Upper lobe of left lung (tissue), 6 donors: ENCODE data around the gene GALNT7. TPM values are rescaled to one million over a fixed set of nuclear protein-coding genes. Genes with fewer than 3 reads are reported as not detected.

ENCODE experiments used
- ATAC-seq, 2 donors: fragments of 200-7000 bp; cut with Tn5 transposase; one replicate each; pipeline ENCODE4 v1.9.1; 2022; ENCODE audit warnings: mild to moderate bottlenecking in 2 of 2, moderate library complexity in 2 of 2; ENCODE audit not compliant: low FRiP score in 2 of 2
- DNase-seq, 2 donors: peaks; one replicate each; pipeline ENCODE4 v3.0.0-alpha.2; 2019 to 2020
- H3K27ac ChIP-seq, 4 donors: fragments of 200-600 bp; sonication (generic); one replicate each; pipeline ENCODE4 v1.5.1; 2016 to 2019
- H3K27me3 ChIP-seq, 4 donors: fragments of 200-600 bp; sonication (generic); one replicate each; pipeline ENCODE4 v1.5.1; 2017 to 2019
- H3K36me3 ChIP-seq, 4 donors: fragments of 200-600 bp; sonication (generic); one replicate each; pipeline ENCODE4 v1.5.1; 2016 to 2019
- H3K4me1 ChIP-seq, 4 donors: fragments of 200-600 bp; sonication (generic); one replicate each; pipeline ENCODE4 v1.5.1; 2018 to 2019
- H3K4me3 ChIP-seq, 4 donors: fragments of 200-600 bp; sonication (generic); one replicate each; pipeline ENCODE4 v1.5.1; 2017 to 2019; ENCODE audit warnings: mild to moderate bottlenecking in 2 of 4, moderate library complexity in 1 of 4
- H3K9me3 ChIP-seq, 4 donors: fragments of 200-600 bp; sonication (generic); one replicate each; pipeline ENCODE4 v1.5.1; 2018 to 2019
- EP300 ChIP-seq, 4 donors: sonication (generic); formaldehyde crosslinking; IDR thresholded peaks; one replicate each; pipeline ENCODE4 v1.5.1; 2017; ENCODE audit warnings: antibody characterized with exemption in 4 of 4, control low read depth in 2 of 4
- POLR2A ChIP-seq, 4 donors: fragments of 450-650 bp; IDR thresholded peaks; one replicate each; pipeline ENCODE4 v1.5.1; 2016 to 2017; ENCODE audit warnings: antibody characterized with exemption in 4 of 4, mild to moderate bottlenecking in 2 of 4
- POLR2AphosphoS5 ChIP-seq, 2 donors: sonication (generic); formaldehyde crosslinking; IDR thresholded peaks; one replicate each; pipeline ENCODE4 v1.5.1; 2017; ENCODE audit warnings: antibody characterized with exemption in 2 of 2
- WGBS, 2 donors: methylation state at CpG; one replicate each; pipeline ENCODE4 v1.1.5; 2017 to 2018; 5-methylcytosine and 5-hydroxymethylcytosine counted together
- total RNA-seq, 6 donors: library from RNA; depleted of rRNA in 4 of 6; stranded (reverse); fragments of >200 nt in 4 of 6; gene quantifications; one replicate each; pipeline versions ENCODE4 v1.1.0 to v1.2.1, GENCODE V29; 2016 to 2021
- TF ChIP-seq, protein P1 (sequence below), 6 experiments: fragments of 450-650 bp in 4 of 6; fragments of 200-600 bp in 2 of 6; sonication (generic) in 2 of 6; IDR thresholded peaks; one replicate each; pipeline ENCODE4 v1.5.1; 2016 to 2019; ENCODE audit warnings: antibody characterized with exemption in 6 of 6
- donor health status: DM: no; HTN: no; CAD: no; lungs with moderate emphysema.
- donor health status: DM: no; HTN: yes; CAD: no; lungs with severe emphysema.

The GALNT7 gene
- total RNA-seq, 6 donors from 2014 or later, result 5.0 to 68.1 (median 20.1) TPM

GRCh38 chr4:173125216-173125812 lies 43.3 kb upstream of the GALNT7 start:
- Histone ChIP-seq H3K36me3 (no peaks in the 10 kb centered on the region), H3K4me3 (no peak overlapping the region), H3K27ac (no peak overlapping the region), H3K9me3 (no peaks in the 10 kb centered on the region), H3K27me3 (no peaks in the 10 kb centered on the region), H3K4me1 (peaks cover 0 to 7% (median 0%) of the 10 kb centered on the region in 4 donors)
- no peak for ATAC-seq
- no peak for DNase-seq
- TF ChIP-seq POLR2AphosphoS5 (IDR thresholded peaks at IDR 0.05), result no peak
- TF ChIP-seq EP300 (IDR thresholded peaks at IDR 0.05), result no peak
- TF ChIP-seq, protein P1, sequence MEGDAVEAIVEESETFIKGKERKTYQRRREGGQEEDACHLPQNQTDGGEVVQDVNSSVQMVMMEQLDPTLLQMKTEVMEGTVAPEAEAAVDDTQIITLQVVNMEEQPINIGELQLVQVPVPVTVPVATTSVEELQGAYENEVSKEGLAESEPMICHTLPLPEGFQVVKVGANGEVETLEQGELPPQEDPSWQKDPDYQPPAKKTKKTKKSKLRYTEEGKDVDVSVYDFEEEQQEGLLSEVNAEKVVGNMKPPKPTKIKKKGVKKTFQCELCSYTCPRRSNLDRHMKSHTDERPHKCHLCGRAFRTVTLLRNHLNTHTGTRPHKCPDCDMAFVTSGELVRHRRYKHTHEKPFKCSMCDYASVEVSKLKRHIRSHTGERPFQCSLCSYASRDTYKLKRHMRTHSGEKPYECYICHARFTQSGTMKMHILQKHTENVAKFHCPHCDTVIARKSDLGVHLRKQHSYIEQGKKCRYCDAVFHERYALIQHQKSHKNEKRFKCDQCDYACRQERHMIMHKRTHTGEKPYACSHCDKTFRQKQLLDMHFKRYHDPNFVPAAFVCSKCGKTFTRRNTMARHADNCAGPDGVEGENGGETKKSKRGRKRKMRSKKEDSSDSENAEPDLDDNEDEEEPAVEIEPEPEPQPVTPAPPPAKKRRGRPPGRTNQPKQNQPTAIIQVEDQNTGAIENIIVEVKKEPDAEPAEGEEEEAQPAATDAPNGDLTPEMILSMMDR (IDR thresholded peaks at IDR 0.05), result no peak
- no peak for TF ChIP-seq POLR2A (IDR thresholded peaks at IDR 0.05)
- 81 to 97% methylated on average over 4 of the region's 4 CpGs for WGBS, 2 donors

DNA sequence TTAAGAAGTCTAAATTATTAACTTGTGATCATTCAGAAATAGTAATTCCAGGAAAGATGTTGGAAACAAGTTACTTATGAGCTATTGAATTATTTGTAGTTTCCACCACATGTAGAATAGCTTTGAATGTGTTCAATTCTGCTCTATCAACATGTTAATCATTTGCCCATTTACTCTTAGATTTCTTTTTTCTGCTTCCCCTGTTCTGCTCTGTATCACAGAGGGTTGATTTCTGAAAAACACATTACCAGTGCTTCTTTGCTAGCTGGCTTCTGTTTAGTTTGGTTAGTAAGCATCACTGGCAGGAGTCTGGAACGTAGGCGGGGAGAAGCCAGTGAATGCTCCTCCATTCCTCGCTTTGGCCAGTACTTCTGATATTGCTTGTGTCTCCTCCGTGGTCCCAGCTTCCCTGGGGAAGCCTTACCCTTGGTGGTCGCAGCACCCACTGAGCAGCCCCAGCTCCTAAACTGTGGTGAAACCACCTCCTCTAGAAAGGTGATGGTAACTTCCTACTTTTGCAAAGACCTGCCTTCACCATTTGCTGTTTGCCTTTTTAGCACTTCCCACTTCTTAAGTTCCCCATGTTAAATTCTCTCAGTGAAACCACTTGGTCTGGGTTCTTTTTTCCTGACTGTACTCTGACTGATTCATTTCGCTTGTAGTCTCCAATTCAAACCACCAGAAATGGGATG lies 40.3 kb upstream of the GALNT7 start:
- 84 to 89% methylated on average over 6 of the region's 6 CpGs for WGBS, 2 donors
- no peaks in the 10 kb centered on the region for H3K27me3 ChIP-seq
- no peak overlapping the region for H3K4me3 ChIP-seq

GRCh38 chr4:173130687-173131086 lies 37.9 kb upstream of the GALNT7 start:
- H3K27me3 ChIP-seq, result no peaks in the 10 kb centered on the region
- TF ChIP-seq, protein P1 (IDR thresholded peaks at IDR 0.05), result no peak
- TF ChIP-seq POLR2AphosphoS5 (IDR thresholded peaks at IDR 0.05), result no peak
- no peak for TF ChIP-seq POLR2A (IDR thresholded peaks at IDR 0.05)
- no peaks in the 10 kb centered on the region for H3K36me3 ChIP-seq
- no peaks in the 10 kb centered on the region for H3K4me1 ChIP-seq
- H3K27ac ChIP-seq, result no peak overlapping the region
- H3K9me3 ChIP-seq, result no peaks in the 10 kb centered on the region
- DNase-seq, result no peak
- no peak overlapping the region for H3K4me3 ChIP-seq
- ATAC-seq, result no peak
- 96 to 100% methylated on average over 5 of the region's 5 CpGs for WGBS, 2 donors

More for the DNA sequence above, 40.3 kb upstream of the GALNT7 start:
- ATAC-seq, result no peak
- H3K4me1 ChIP-seq, result no peaks in the 10 kb centered on the region
- no peak overlapping the region for H3K27ac ChIP-seq
- DNase-seq, result no peak
- no peaks in the 10 kb centered on the region for H3K9me3 ChIP-seq
- H3K36me3 ChIP-seq, result no peaks in the 10 kb centered on the region
- TF ChIP-seq POLR2A (IDR thresholded peaks at IDR 0.05), result no peak
- no peak for TF ChIP-seq POLR2AphosphoS5 (IDR thresholded peaks at IDR 0.05)
- no peak for TF ChIP-seq EP300 (IDR thresholded peaks at IDR 0.05)
- TF ChIP-seq, protein P1 (IDR thresholded peaks at IDR 0.05), result no peak

- WGBS, 2 donors, result 90 to 91% methylated on average over 2 of the region's 2 CpGs
- no peaks in the 10 kb centered on the region for H3K9me3 ChIP-seq
- DNase-seq (no peak), ATAC-seq (no peak)
- no peak overlapping the region for H3K4me3 ChIP-seq
- no peaks in the 10 kb centered on the region for H3K27me3 ChIP-seq
- H3K27ac ChIP-seq, result no peak overlapping the region
- TF ChIP-seq EP300 (IDR thresholded peaks at IDR 0.05) (no peak), POLR2A (IDR thresholded peaks at IDR 0.05) (no peak), POLR2AphosphoS5 (IDR thresholded peaks at IDR 0.05) (no peak)
- TF ChIP-seq, protein P1 (IDR thresholded peaks at IDR 0.05), result no peak
- H3K36me3 ChIP-seq, result no peaks in the 10 kb centered on the region
- H3K4me1 ChIP-seq, result no peaks in the 10 kb centered on the region
Observed at GRCh38 chr4:173134426-173134825, 34.2 kb upstream of the GALNT7 start.
